Motor neuron (in vitro differentiated cells): Measurements from ENCODE around the gene CD3G. TPM values are rescaled to one million over a fixed set of nuclear protein-coding genes. Genes with fewer than 3 reads are reported as not detected.
"Not testable (repeated sequence)": the region's sequence is repeated elsewhere in the genome, so short reads cannot be mapped to it uniquely, and the experiment has no call there.

ENCODE experiments used
- ATAC-seq, 8 experiments: fragments of 200-7000 bp; cut with Tn5 transposase; replicated peaks in 6 of 8; 2 replicates each; pipeline ENCODE4 v1.8.0; 2021; ENCODE audit warnings: mild to moderate bottlenecking in 8 of 8, moderate library complexity in 8 of 8
- H3K27ac ChIP-seq, 2 donors: fragments of 250-450 bp; sonication (Bioruptor Pico); 2 replicates each; pipeline ENCODE4 v1.9.0; 2021; ENCODE audit warnings: antibody characterized with exemption in 2 of 2, mild to moderate bottlenecking in 2 of 2, moderate library complexity in 1 of 2
- H3K4me1 ChIP-seq, 2 donors: fragments of 250-450 bp; sonication (Bioruptor Pico); replicated peaks in 1 of 2; 2 replicates each; pipeline ENCODE4 v1.6.1; 2021; ENCODE audit warnings: antibody characterized with exemption in 2 of 2, mild to moderate bottlenecking in 2 of 2, moderate library complexity in 1 of 2
- H3K4me3 ChIP-seq, 5 donors: fragments of 250-450 bp; sonication (Bioruptor Pico); 2 replicates each; pipeline ENCODE4 v1.9.0; 2021; ENCODE audit warnings: antibody characterized with exemption in 5 of 5, mild to moderate bottlenecking in 5 of 5, moderate library complexity in 4 of 5
- WGBS, 10 experiments: fragments of 450-650 bp; shearing (Covaris generic); methylation state at CpG; one replicate each; pipeline ENCODE4 v1.0.0; 2022; 5-methylcytosine and 5-hydroxymethylcytosine counted together
- in situ Hi-C, 9 experiments: fragments of 400-800 bp; cut with MboI; loops; one replicate each; pipeline ENCODE4 v1.15.0; 2021; ENCODE audit warnings: low sequenced_read_pairs in 9 of 9, low pct_unique_long_range_greater_than_20kb in 2 of 9; ENCODE audit not compliant: unreplicated experiment in 9 of 9
- total RNA-seq, 8 experiments: library from RNA; unstranded; fragments of 300-600 nt; gene quantifications; 2 replicates each; pipeline versions ENCODE4 v1.2.3 to v1.2.4, GENCODE V29; 2022

The CD3G gene
- total RNA-seq: under 1 TPM in 3 of 8 experiments, not detected in 5; 0.24 to 0.71 (median 0.52) TPM

- in situ Hi-C loops: no loop called here
- 0 to 76% (median 43%) methylated on average over 1 to 4 of the region's 6 CpGs; no CpG with 5 or more reads in 3 of the 10 experiments for WGBS, 10 experiments
- H3K4me3 ChIP-seq: no peak within 1 kb of the TSS
- no peak within 1 kb of the TSS for H3K27ac ChIP-seq
- peak in 2 of 8 experiments; percentile 69 to 81 for ATAC-seq
- H3K4me1 ChIP-seq: no peaks in the 10 kb centered on the region
These were observed at the start of gene CD3G for GRCh38 chr11:118343981-118344515. Gene CD3G (plus strand): TSS chr11:118344344. CDS start chr11:118344424, 80 bp downstream.

- no peak overlapping the region for H3K4me3 ChIP-seq
- 20 to 88% (median 42%) methylated on average over 1 to 5 of the region's 5 CpGs; no CpG with 5 or more reads in 1 of the 10 experiments for WGBS, 10 experiments
- H3K4me1 ChIP-seq: no peaks in the 10 kb centered on the region
- ATAC-seq: no peak
- in situ Hi-C loops: no loop called here
- no peak overlapping the region for H3K27ac ChIP-seq
These were observed 48.9 kb upstream of the CD3G start for GRCh38 chr11:118295199-118295598.

GRCh38 chr11:118295815-118296454, 48.2 kb upstream of the CD3G start:
- no peaks in the 10 kb centered on the region for H3K4me1 ChIP-seq
- in situ Hi-C loops: no loop called here
- WGBS, 10 experiments: 13 to 44% (median 19%) methylated on average over 1 to 2 of the region's 3 CpGs; no CpG with 5 or more reads in 4 of the 10 experiments
- H3K27ac ChIP-seq: no peak overlapping the region
- peak in 2 of 8 experiments; percentile 5 to 7 for ATAC-seq
- H3K4me3 ChIP-seq: no peak overlapping the region

GRCh38 chr11:118301600-118302195, 42.4 kb upstream of the CD3G start:
- H3K4me3 ChIP-seq: no peak overlapping the region
- ATAC-seq: no peak
- in situ Hi-C loops: no loop called here

GRCh38 chr11:118304227-118304567, 39.9 kb upstream of the CD3G start:
- Histone ChIP-seq H3K4me3 (no peak overlapping the region), H3K27ac (no peak overlapping the region), H3K4me1 (no peaks in the 10 kb centered on the region)
- ATAC-seq: no peak
- in situ Hi-C loops: no loop called here
- 17 to 100% (median 80%) methylated on average over 1 of the region's 1 CpG; no CpG with 5 or more reads in 1 of the 10 experiments for WGBS, 10 experiments

More at GRCh38 chr11:118301600-118302195, 42.4 kb upstream of the CD3G start:
- Histone ChIP-seq H3K27ac (no peak overlapping the region), H3K4me1 (no peaks in the 10 kb centered on the region)
- WGBS, 10 experiments: 4 to 70% (median 53%) methylated on average over 1 to 7 of the region's 8 CpGs; no CpG with 5 or more reads in 2 of the 10 experiments

GRCh38 chr11:118304568-118305248, 39.4 kb upstream of the CD3G start, which contains the start of gene CD3E:
Gene CD3E (plus strand): TSS chr11:118304730. CDS start chr11:118304953, 223 bp downstream.
- no peak for ATAC-seq
- in situ Hi-C loops: no loop called here
- no peak within 1 kb of the TSS for H3K4me3 ChIP-seq
- no peak within 1 kb of the TSS for H3K27ac ChIP-seq
- whole genome bisulfite sequencing, 10 experiments: 25 to 100% (median 76%) methylated on average over 1 to 8 of the region's 8 CpGs
- H3K4me1 ChIP-seq: no peaks in the 10 kb centered on the region

GRCh38 chr11:118305726-118306125, 38.4 kb upstream of the CD3G start:
- no peak for ATAC-seq

GRCh38 chr11:118306556-118306955, 37.6 kb upstream of the CD3G start:
- no peaks in the 10 kb centered on the region for H3K4me1 ChIP-seq
- in situ Hi-C loops: no loop called here
- H3K27ac ChIP-seq: no peak overlapping the region
- H3K4me3 ChIP-seq: no peak overlapping the region
- 50 to 100% (median 81%) methylated on average over 1 to 2 of the region's 2 CpGs; no CpG with 5 or more reads in 2 of the 10 experiments for WGBS, 10 experiments
- no peak for ATAC-seq

More at GRCh38 chr11:118305726-118306125, 38.4 kb upstream of the CD3G start:
- Histone ChIP-seq H3K4me1 (no peaks in the 10 kb centered on the region), H3K27ac (no peak overlapping the region), H3K4me3 (no peak overlapping the region)
- in situ Hi-C loops: no loop called here
- 30 to 83% (median 50%) methylated on average over 1 to 8 of the region's 8 CpGs; no CpG with 5 or more reads in 1 of the 10 experiments for WGBS, 10 experiments

- H3K27ac ChIP-seq, H3K4me3 ChIP-seq, ATAC-seq, H3K4me1 ChIP-seq, in situ Hi-C loops: not testable (repeated sequence)
- 50 to 100% (median 88%) methylated on average over 1 to 4 of the region's 5 CpGs; no CpG with 5 or more reads in 4 of the 10 experiments for WGBS, 10 experiments
These were observed 35.1 kb upstream of the CD3G start for GRCh38 chr11:118308995-118309528.

GRCh38 chr11:118310271-118310670, 33.9 kb upstream of the CD3G start:
- in situ Hi-C loops: no loop called here
- Histone ChIP-seq H3K4me3 (no peak overlapping the region), H3K4me1 (peaks cover 0 to 5% of the 10 kb centered on the region in 2 donors), H3K27ac (no peak overlapping the region)
- no peak for ATAC-seq
- 0 to 89% (median 63%) methylated on average over 1 to 3 of the region's 3 CpGs for WGBS, 10 experiments

- in situ Hi-C loops: no loop called here
- no peak for ATAC-seq
These were observed 33.2 kb upstream of the CD3G start for GRCh38 chr11:118310781-118311485.

GRCh38 chr11:118311518-118311917, 32.6 kb upstream of the CD3G start:
- Histone ChIP-seq H3K4me1 (peaks cover 6 to 18% of the 10 kb centered on the region in 2 donors), H3K27ac (no peak overlapping the region), H3K4me3 (no peak overlapping the region)
- 0 to 82% (median 58%) methylated on average over 1 to 4 of the region's 4 CpGs; no CpG with 5 or more reads in 1 of the 10 experiments for WGBS, 10 experiments
- in situ Hi-C loops: no loop called here
- no peak for ATAC-seq

More at GRCh38 chr11:118310781-118311485, 33.2 kb upstream of the CD3G start:
- peaks cover under 1 to 12% of the 10 kb centered on the region in 2 donors for H3K4me1 ChIP-seq
- H3K4me3 ChIP-seq: no peak overlapping the region
- no peak overlapping the region for H3K27ac ChIP-seq
- WGBS, 10 experiments: 31 to 100% (median 73%) methylated on average over 1 to 3 of the region's 3 CpGs; no CpG with 5 or more reads in 1 of the 10 experiments
